IMR-90 (cell line): ENCODE data around the gene SYNGR3.

ENCODE experiments used
- CEBPB ChIP-seq: IDR thresholded peaks from 2 replicates; pipeline ENCODE4 v1.6.1; 2012; ENCODE audit warnings: low read depth, low read length, improper control_type of control experiment
- ELK1 ChIP-seq: fragments of 150-350 bp; IDR thresholded peaks from 2 replicates; pipeline ENCODE4 v1.6.1; 2016; ENCODE audit warnings: low read depth, mild to moderate bottlenecking, low read length, moderate library complexity, borderline replicate concordance
- FOS ChIP-seq: fragments of 150-350 bp; IDR thresholded peaks from 2 replicates; pipeline ENCODE4 v1.6.1; 2016; ENCODE audit warnings: low read depth, low read length
- MAFK ChIP-seq: IDR thresholded peaks from 2 replicates; pipeline ENCODE4 v1.6.1; 2012; ENCODE audit warnings: low read depth, low read length, improper control_type of control experiment
- MXI1 ChIP-seq: IDR thresholded peaks from 2 replicates; pipeline ENCODE4 v1.6.1; 2012; ENCODE audit warnings: low read depth, mild to moderate bottlenecking, low read length, moderate library complexity, borderline replicate concordance
- POLR2A ChIP-seq: IDR thresholded peaks from 2 replicates; pipeline ENCODE4 v1.6.1; 2012; ENCODE audit warnings: mild to moderate bottlenecking, low read depth, low read length
- RAD21 ChIP-seq: IDR thresholded peaks from 2 replicates; pipeline ENCODE4 v1.6.1; 2012; ENCODE audit warnings: low read length, improper control_type of control experiment
- SMC3 ChIP-seq: fragments of 150-350 bp; IDR thresholded peaks from 2 replicates; pipeline ENCODE4 v1.6.1; 2016; ENCODE audit warnings: low read depth, mild to moderate bottlenecking, antibody characterized with exemption, low read length, moderate library complexity
- TF ChIP-seq, protein P1 (sequence below): conservative IDR thresholded peaks from 2 replicates; pipeline ENCODE4 v1.5.1; 2012; ENCODE audit warnings: mild to moderate bottlenecking, low read depth, low read length, improper control_type of control experiment
- TF ChIP-seq, protein P2 (sequence below): fragments of 150-350 bp; IDR thresholded peaks from 2 replicates; pipeline ENCODE4 v1.6.1; 2017; ENCODE audit warnings: mild to moderate bottlenecking, antibody characterized with exemption, low read length, low read depth

DNA sequence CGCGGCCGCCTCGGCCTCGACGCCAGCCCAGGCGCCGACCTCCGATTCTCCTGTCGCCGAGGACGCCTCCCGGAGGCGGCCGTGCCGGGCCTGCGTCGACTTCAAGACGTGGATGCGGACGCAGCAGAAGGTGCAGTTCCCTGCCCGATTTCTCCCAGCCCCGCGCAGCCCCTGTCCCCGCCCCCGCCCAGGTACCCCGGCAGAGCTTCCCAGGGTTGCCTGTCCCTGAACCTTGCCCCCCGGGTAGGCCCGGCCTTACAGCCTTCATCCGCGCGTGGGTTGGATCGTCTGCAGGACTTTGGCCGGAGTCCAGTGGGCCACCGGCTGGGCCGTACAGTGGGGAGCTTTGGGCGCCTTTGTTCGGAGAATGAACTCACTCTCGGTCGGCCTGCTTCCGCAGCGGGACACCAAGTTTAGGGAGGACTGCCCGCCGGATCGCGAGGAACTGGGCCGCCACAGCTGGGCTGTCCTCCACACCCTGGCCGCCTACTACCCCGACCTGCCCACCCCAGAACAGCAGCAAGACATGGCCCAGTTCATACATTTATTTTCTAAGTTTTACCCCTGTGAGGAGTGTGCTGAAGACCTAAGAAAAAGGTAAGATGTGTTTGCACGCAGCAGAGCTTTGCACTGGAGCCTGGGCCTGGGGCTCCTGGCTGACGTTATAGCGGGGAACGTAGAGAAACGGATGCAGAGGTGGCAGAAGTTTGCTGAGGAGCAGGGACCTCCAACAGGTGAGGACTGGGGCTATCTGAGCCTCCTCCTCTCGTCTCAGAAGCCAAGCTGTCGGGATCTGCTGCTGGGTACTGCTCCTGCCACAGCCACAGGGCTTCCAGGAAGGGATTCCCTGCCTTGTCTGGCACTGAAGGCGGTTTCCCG lies 5.2 kb upstream of the SYNGR3 start:
- TF ChIP-seq, protein P1, sequence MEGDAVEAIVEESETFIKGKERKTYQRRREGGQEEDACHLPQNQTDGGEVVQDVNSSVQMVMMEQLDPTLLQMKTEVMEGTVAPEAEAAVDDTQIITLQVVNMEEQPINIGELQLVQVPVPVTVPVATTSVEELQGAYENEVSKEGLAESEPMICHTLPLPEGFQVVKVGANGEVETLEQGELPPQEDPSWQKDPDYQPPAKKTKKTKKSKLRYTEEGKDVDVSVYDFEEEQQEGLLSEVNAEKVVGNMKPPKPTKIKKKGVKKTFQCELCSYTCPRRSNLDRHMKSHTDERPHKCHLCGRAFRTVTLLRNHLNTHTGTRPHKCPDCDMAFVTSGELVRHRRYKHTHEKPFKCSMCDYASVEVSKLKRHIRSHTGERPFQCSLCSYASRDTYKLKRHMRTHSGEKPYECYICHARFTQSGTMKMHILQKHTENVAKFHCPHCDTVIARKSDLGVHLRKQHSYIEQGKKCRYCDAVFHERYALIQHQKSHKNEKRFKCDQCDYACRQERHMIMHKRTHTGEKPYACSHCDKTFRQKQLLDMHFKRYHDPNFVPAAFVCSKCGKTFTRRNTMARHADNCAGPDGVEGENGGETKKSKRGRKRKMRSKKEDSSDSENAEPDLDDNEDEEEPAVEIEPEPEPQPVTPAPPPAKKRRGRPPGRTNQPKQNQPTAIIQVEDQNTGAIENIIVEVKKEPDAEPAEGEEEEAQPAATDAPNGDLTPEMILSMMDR = no peak
- TF ChIP-seq MXI1 (no peak), POLR2A (no peak), RAD21 (no peak), CEBPB (no peak), MAFK (no peak), ELK1 (no peak), SMC3 (no peak), FOS (no peak)
- TF ChIP-seq, protein P2, sequence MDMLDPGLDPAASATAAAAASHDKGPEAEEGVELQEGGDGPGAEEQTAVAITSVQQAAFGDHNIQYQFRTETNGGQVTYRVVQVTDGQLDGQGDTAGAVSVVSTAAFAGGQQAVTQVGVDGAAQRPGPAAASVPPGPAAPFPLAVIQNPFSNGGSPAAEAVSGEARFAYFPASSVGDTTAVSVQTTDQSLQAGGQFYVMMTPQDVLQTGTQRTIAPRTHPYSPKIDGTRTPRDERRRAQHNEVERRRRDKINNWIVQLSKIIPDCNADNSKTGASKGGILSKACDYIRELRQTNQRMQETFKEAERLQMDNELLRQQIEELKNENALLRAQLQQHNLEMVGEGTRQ = no peak
